ENCODE results near the gene MFAP4. TPM values are rescaled to one million over a fixed set of nuclear protein-coding genes. Genes with fewer than 3 reads are reported as not detected.

MFAP4 gene
- polyA plus RNA-seq, 3 donors: 0.12 to 0.73 (median 0.12) TPM

DNA sequence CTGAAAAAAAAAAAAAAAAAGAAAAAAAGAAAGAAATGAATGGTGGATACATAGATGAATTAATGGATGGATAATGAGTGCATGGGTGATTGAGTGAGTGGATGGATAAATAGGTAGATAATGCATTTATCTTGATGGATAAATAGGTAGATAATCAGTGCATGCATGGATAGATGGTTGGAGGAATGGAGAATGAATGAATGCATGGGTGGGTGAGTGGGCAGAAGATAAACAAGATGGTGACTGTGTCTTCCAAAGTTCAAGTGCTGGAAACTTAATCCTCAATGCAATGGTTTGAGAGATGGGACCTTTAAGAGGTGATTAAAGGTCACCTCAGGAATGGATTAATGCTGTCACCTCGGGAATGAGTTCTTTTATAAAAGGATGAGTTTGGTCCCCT lies 17.3 kb upstream of the MFAP4 start:
- TF ChIP-seq, protein P1, sequence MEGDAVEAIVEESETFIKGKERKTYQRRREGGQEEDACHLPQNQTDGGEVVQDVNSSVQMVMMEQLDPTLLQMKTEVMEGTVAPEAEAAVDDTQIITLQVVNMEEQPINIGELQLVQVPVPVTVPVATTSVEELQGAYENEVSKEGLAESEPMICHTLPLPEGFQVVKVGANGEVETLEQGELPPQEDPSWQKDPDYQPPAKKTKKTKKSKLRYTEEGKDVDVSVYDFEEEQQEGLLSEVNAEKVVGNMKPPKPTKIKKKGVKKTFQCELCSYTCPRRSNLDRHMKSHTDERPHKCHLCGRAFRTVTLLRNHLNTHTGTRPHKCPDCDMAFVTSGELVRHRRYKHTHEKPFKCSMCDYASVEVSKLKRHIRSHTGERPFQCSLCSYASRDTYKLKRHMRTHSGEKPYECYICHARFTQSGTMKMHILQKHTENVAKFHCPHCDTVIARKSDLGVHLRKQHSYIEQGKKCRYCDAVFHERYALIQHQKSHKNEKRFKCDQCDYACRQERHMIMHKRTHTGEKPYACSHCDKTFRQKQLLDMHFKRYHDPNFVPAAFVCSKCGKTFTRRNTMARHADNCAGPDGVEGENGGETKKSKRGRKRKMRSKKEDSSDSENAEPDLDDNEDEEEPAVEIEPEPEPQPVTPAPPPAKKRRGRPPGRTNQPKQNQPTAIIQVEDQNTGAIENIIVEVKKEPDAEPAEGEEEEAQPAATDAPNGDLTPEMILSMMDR (IDR thresholded peaks at IDR 0.05): no peak
- H4K20me1 ChIP-seq (ENCODE audit: insufficient read depth, low read length): no peaks in the 10 kb centered on the region
- H3K4me2 ChIP-seq (replicated peaks; ENCODE audit: extremely low read depth, low read length, poor library complexity, severe bottlenecking): no peak overlapping the region
- no peaks in the 10 kb centered on the region for H3K27me3 ChIP-seq (ENCODE audit: control insufficient read depth in 2 of 2, insufficient read depth in 2 of 2, low read length in 2 of 2)
- peaks cover 17% of the 10 kb centered on the region for H3K4me1 Mint-ChIP-seq
- no peak for DNase-seq
- no peaks in the 10 kb centered on the region for H3K9me3 ChIP-seq (replicated peaks in 1 of 2; ENCODE audit: control insufficient read depth in 1 of 2, insufficient read depth in 1 of 2, low read length in 2 of 2)
- no peaks in the 10 kb centered on the region for H3K36me3 ChIP-seq (replicated peaks in 1 of 2; ENCODE audit: control insufficient read depth in 1 of 2, insufficient read depth in 2 of 2, low read length in 2 of 2)
- no peak overlapping the region for H3K9ac ChIP-seq (ENCODE audit: insufficient read depth, low read length, poor library complexity, severe bottlenecking)
- no peaks in the 10 kb centered on the region for H3K36me3 Mint-ChIP-seq
- H3K4me1 ChIP-seq (ENCODE audit: control insufficient read depth in 1 of 2, insufficient read depth in 2 of 2, low read length in 2 of 2): peaks cover 15 to 16% of the 10 kb centered on the region in 2 donors
- intact Hi-C loops (cut with micrococcal nuclease): loop anchor here in 1 of 2 donors (5.0 kb wide), 1 partner anchor 37 kb away; no protein-coding TSS in a partner anchor
- no peaks in the 10 kb centered on the region for H3K79me2 ChIP-seq (ENCODE audit: insufficient read depth, low read length)
- H3K27me3 Mint-ChIP-seq (ENCODE audit: low read depth in 3 of 3): peaks cover 0 to 3% (median 0%) of the 10 kb centered on the region in 3 donors
- H3K4me3 ChIP-seq (replicated peaks in 1 of 3; ENCODE audit: low read depth in 2 of 3, low read length in 3 of 3): no peak overlapping the region
- WGBS (ENCODE audit: insufficient coverage): no CpG with 5 or more reads among the region's 1 CpG
- no peaks in the 10 kb centered on the region for H3K9me3 Mint-ChIP-seq
- H2AFZ ChIP-seq (ENCODE audit: insufficient read depth, low read depth, low read length, poor library complexity, severe bottlenecking): no peak overlapping the region
- H3K27ac ChIP-seq (ENCODE audit: low read depth in 1 of 2, low read length in 2 of 2): no peak overlapping the region
- no peak overlapping the region for H3K27ac Mint-ChIP-seq
- no peak overlapping the region for H3K4me3 Mint-ChIP-seq

DNA sequence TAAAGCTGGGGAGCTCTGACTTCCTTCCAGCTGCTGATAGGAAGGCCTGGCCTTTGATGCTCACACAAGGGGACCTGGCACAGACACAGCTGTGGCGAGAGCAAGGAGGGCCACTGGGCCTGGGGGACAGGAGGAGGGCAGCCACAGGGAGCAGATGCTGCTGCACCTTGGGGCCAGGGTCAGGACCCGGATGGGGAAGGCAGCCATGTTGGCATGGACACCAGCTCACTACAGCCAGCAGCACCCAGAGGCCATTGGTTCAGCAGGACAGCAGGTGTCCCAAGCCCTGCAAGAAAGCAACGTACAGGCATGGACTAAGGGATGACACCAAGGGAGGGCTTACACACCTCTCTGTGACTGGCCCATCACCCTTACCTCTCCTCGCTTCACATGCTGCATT lies 16.0 kb upstream of the MFAP4 start:
- Histone ChIP-seq H3K27ac (ENCODE audit: low read depth in 1 of 2, low read length in 2 of 2) (no peak overlapping the region), H3K79me2 (ENCODE audit: insufficient read depth, low read length) (no peaks in the 10 kb centered on the region), H3K27me3 (ENCODE audit: control insufficient read depth in 2 of 2, insufficient read depth in 2 of 2, low read length in 2 of 2) (no peaks in the 10 kb centered on the region), H4K20me1 (ENCODE audit: insufficient read depth, low read length) (no peaks in the 10 kb centered on the region), H3K9me3 (replicated peaks in 1 of 2; ENCODE audit: control insufficient read depth in 1 of 2, insufficient read depth in 1 of 2, low read length in 2 of 2) (no peaks in the 10 kb centered on the region), H3K36me3 (replicated peaks in 1 of 2; ENCODE audit: control insufficient read depth in 1 of 2, insufficient read depth in 2 of 2, low read length in 2 of 2) (no peaks in the 10 kb centered on the region), H2AFZ (ENCODE audit: insufficient read depth, low read depth, low read length, poor library complexity, severe bottlenecking) (no peak overlapping the region), H3K9ac (ENCODE audit: insufficient read depth, low read length, poor library complexity, severe bottlenecking) (no peak overlapping the region), H3K4me1 (ENCODE audit: control insufficient read depth in 1 of 2, insufficient read depth in 2 of 2, low read length in 2 of 2) (peaks cover 27 to 29% of the 10 kb centered on the region in 2 donors), H3K4me2 (replicated peaks; ENCODE audit: extremely low read depth, low read length, poor library complexity, severe bottlenecking) (no peak overlapping the region), H3K4me3 (replicated peaks in 1 of 3; ENCODE audit: low read depth in 2 of 3, low read length in 3 of 3) (no peak overlapping the region)
- no peak for DNase-seq
- Mint-ChIP-seq H3K4me3 (no peak overlapping the region), H3K36me3 (peaks cover 0 to 3% of the 10 kb centered on the region in 2 donors), H3K4me1 (peaks cover 29% of the 10 kb centered on the region), H3K9me3 (peaks cover 0 to 2% (median 0%) of the 10 kb centered on the region in 7 donors), H3K27me3 (ENCODE audit: low read depth in 3 of 3) (peaks cover 0 to 3% (median 0%) of the 10 kb centered on the region in 3 donors), H3K27ac (no peak overlapping the region)
- WGBS (ENCODE audit: insufficient coverage): 95% methylated on average over 4 of the region's 4 CpGs
- intact Hi-C loops (cut with micrococcal nuclease): loop anchor here in 1 of 2 donors (5.0 kb wide), 1 partner anchor 36 kb away; no protein-coding TSS in a partner anchor
- TF ChIP-seq, protein P1 (IDR thresholded peaks at IDR 0.05): no peak
